Stimulated activated CD8-positive, alpha-beta memory T cell treated with anti-CD3 and anti-CD28 coated beads, Interleukin-7, amount 100 ng/mL, for 1 hour (primary cell): ENCODE data around the gene CEL.
"Not testable (repeated sequence)": the region's sequence is repeated elsewhere in the genome, so short reads cannot be mapped to it uniquely, and the experiment has no call there.

Experiments
- DNase-seq, 2 donors: peaks; one replicate each; pipeline ENCODE4 v3.0.0-alpha.2; 2020; ENCODE audit warnings: low read depth in 2 of 2

Gene CEL

DNA sequence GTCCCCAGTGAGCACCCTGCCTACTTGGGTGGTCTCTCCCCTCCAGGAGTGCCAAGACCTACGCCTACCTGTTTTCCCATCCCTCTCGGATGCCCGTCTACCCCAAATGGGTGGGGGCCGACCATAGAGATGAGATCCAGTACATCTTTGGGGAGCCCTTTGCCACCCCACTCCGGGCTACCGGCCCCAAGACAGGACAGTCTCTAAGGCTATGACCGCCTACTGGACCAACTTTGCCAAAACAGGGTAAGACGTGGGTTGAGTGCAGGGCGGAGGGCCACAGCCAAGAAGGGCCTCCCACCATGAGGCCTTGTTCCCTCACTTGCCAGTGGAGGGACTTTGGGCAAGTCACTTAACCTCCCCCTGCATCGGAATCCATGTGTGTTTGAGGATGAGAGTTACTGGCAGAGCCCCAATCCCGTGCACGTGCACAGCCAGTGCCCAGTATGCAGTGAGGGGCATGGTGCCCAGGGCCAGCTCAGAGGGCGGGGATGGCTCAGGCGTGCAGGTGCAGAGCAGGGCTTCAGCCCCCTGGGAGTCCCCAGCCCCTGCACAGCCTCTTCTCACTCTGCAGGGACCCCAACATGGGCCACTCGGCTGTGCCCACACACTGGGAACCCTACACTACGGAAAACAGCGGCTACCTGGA is 24.6 kb downstream of the CEL start:
- DNase-seq: not testable (repeated sequence)

DNA sequence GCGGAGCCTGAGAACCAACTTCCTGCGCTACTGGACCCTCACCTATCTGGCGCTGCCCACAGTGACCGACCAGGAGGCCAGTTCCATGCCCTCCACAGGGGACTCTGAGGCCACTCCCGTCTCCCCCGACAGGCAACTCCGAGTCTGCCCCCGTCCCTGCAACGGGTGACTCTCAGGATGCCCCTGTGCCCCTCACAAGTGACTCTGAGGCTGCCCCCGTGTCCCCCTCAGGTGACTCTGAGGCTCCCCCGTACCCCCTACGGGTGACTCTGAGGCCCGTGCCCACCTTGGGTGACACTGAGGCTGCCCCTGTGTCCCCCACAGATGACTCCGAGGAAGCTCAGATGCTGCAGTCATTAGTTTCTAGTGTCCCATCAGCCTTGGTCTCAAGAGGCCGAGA is 25.1 kb downstream of the CEL start:
- DNase-seq: no peak

DNA sequence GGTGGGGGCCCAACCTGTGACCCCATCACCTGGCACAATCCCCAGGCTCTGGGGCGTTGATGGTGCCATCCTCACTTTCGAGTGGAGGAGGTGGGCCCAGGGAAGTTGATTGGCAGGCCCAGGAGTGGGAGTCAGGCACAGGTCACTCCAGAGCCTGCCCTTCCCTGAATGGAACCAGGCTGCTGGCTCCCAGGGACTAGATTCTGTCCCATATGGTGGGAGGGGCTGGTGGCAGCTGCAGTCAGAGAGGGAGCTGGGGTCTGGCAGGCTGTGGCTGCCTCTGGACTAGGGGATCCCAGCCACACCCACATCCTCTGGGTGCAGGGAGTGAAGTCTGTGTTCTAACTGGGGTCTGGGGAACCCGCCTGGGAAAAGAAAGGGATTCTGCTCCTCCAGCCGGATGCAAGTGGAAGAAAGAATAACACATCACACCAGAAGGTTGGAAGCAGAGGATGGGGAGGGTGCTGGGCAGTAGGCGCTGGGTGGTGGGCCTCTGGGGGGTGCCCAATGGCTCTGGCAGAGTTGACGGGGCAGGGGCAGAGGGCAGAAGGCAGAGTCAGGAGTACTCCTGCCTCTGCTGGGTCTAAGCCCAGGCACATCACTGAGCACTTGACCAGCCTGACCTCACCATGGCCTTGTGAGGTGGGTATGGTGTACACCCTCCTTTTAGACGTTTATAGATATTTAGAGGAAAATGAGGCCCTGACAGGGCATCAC is 25.8 kb downstream of the CEL start:
- no peak for DNase-seq

DNA sequence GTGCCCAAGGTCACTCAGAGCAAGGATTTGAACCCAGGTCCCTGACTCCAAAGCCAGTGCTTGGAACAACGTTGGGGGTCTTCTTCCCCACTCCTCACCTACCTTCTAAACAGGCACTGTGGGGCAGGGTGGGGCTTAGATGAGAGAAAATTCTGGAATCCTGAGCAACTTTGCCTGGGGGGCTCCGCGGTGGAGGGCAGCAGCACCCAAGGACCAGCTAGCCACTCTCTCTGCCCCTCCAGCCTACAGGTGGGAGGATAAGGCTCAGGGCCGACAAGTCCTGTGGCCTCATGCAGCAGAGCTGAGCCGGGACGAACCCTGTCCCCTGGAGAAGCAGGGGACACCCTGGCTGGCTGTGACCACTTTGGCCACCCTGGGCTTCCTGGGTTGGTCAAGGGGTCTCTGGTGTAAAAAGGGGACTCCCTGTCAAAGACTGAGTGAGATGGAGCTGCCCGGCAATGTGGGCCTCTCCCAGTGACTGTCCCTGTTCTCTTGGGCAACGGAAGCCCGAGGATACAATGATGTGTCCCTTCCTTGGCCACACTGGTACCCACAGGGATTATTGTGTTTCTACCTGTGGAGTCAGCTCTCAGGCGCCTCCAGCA is 26.5 kb downstream of the CEL start:
- DNase-seq: no peak

DNA sequence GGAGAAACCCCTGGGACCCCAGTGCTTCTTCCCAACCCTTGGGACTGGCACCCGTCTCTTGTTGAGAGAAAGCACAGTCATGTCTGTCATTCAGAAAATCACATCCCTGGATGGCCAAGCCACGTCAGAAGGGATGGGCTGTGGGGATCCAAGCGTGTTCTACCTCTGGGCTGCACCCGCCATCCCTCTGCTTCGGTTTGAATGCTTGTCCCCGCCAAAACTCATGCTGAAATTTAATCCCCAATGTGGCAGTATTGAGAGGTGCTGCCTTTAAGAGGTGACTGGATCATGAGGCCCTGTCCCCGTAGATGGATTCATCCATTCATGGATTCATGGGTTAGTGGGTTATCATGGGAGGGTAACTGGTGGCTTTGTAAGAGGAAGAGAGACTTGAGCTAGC is 27.0 kb downstream of the CEL start:
- no peak for DNase-seq

DNA sequence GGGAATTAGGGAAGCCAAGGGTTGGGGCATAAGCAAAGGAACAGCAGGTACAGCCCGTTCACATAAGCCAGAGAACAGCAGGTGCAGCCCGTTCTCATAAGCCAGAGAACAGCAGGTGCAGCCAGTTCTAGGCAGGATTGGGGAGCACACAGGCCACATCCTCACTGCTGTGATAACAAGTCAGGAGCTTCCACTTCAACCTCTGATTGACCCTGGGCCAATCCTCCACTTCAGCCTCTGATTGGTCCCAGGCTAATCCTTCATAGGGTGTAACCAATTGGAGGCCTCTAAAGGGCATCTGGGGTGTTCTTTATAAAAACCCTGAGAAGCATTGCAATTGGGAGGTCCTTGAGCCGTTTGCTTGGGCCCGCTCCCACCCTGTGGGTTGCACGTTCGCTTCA is 27.5 kb downstream of the CEL start:
- no peak for DNase-seq

DNA sequence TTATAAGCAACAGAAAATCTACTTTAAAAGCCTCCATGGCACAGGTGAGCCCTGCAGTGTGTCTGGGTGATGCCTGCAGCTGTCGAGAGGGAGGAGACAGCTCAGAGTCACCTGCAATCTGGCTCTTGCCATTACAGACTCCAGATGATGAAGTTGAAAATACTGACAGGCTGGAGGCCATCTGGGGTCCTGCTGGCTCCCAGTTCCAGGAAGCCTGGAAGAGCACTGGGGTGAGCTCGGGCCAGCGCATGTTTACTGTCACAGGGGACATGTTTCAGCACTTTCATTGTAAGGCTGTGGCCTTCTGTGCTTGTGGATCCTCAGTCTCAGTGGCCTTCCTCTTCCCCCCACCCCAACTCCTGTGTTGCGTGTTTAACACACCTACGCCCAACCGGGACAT is 28.4 kb downstream of the CEL start:
- no peak for DNase-seq

DNA sequence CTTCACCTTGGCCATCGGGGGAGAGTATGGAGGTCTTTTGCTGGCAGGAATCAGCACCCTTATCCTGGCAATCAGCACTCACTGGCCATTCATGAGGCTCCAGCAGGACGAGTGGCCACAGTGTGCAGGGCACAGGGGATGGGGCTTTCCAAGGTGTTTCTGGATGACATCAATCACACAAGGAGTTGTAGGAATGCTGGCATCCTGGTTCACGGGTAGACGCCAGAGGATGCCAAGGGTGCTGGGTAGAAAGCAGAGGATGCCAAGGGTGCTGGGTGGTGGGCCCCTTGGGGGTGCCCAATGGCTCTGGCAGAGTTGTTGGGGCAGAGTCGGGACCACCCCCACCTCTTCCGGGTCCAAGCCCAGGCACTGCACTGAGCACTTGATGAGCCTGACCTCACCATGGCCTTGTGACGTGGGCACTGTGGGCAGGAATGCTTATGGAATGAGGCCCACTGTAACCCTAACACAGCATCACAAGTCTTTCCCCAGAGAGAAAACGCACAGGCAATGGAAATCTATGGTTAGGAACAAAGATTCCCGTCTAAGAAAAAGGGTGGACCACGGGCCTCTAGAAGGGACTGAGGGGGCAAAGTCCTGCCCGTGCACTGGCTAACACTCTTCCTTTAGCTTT is 29.1 kb downstream of the CEL start:
- no peak for DNase-seq

DNA sequence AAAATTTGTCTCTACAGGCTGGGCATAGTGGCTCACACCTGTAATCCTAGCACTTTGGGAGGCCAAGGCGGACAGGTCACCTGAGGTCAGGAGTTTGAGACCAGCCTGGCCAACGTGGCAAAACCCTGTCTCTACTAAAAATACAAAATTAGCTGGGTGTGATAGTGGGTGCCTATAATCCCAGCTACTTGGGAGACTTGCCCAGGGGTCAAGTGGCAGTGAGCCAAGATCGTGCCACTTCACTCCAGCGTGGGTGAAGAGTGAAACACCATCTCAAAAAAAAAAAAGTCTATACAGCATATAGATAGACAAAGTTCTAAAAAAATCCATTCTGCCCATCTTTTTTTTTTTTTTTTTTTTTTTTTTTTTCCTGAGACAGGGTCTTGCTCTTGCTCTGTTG is 32.6 kb downstream of the CEL start:
- DNase-seq: not testable (repeated sequence)

DNA sequence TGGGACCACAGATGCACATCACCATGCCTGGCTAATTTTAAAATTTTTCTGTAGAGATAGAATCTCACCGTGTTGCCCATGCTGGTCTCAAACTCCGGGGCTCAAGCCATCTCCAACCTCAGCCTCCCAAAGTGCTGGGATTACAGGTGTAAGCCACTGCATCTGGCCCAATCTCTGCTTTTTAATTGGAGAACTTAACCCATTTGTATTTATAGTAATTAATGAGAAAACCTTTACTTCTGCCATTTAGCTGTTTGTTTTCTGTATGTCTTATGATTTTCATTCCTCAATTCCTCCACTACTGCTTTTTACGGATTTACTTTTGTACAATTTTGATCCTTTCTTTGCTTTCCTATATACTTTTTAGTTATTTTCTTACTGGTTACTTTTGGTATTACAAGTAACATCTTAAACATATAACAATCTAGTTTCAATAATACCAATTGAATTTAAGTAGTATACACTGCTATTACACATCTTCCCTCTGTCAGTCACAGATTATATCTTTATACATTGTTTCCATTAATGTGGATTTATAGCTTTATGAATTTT is 33.1 kb downstream of the CEL start:
- no peak for DNase-seq

DNA sequence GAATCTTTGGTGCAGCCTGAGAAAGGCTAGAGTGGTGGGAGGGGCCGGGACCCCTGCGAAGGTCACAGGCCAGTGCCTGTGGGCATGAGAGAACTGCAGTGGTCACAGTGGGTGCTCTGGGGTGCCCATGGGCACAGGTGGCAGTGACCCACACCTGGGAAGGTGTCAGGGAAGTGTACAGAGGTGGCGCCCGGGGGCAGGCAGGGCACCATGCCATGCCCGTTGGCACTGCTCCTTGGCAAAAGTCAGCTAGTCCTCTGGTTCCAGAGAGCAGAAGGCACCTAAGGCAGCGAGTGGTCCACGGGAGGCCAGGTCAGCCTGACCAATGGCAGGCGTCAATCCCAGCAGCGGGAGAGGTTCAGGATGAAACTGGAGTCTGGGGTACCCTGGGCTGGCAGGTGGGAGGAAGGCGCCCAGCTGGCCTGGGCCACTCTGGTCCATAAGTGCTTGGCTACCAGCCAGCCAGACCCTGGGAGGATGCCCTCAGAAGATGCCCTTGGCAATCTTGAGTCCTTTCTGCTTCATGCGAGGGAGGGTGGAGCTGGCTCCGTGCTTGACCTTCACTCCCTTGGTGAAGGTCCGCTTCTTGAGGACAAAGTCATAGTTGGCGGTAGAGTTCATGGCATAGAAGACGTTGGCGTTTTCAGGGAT is 36.4 kb downstream of the CEL start:
- DNase-seq: no peak

DNA sequence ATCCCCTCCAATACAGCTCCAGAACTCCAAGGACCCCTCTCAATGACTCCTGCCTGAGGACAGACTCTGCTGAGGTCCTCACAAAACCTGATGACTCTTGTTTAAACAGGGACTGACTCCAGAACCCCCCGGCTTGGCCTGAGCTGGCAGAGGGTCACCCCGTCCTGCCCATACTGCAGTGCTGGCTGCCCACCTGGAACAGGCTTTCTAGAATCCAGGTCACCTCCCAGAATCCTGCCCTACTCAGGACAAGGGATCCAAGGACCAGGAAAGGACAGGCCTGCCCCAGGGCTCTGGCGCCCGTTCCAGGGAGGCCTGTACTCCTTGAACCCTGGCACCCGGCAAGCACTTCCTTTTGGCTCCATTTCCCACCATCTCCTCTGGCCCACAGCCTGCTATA is 37.1 kb downstream of the CEL start:
- DNase-seq: no peak

DNA sequence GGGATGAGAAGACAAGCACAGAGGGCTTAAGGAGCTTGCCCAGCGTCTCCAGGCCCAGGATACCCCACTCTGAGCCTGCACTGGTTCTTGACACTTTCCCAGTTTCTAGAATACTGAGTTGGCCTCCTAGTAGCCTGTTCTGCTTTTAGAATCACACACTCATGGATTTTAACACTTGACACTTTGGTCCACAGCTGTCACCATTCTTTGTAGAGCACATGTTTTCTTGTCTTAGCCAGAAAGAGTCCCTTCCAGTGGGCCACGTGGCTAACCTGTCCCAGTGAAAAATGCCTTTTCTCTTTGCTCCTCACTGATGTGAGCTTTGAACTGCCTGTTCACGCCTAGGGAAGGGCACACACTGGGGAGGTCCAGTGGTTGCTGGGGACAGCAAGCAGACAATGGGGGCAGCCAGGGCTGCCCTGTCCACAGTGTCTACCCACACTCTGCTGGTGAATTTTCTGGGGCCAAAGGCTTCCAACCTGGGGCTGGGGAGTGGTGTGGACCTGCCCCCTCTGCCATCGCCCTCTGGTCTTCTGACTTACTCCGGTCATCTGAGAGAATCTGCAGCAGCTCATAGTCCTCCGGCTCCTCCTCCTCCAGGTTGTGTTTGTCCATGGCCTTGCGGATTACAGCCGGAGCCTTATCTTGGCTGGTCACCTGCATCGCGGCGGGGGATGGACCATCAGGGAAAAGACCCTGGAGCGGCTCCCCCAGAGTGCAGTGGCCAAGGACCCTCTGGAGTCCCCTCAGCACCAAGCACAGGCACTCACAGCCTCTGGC is 38.1 kb downstream of the CEL start:
- no peak for DNase-seq

DNA sequence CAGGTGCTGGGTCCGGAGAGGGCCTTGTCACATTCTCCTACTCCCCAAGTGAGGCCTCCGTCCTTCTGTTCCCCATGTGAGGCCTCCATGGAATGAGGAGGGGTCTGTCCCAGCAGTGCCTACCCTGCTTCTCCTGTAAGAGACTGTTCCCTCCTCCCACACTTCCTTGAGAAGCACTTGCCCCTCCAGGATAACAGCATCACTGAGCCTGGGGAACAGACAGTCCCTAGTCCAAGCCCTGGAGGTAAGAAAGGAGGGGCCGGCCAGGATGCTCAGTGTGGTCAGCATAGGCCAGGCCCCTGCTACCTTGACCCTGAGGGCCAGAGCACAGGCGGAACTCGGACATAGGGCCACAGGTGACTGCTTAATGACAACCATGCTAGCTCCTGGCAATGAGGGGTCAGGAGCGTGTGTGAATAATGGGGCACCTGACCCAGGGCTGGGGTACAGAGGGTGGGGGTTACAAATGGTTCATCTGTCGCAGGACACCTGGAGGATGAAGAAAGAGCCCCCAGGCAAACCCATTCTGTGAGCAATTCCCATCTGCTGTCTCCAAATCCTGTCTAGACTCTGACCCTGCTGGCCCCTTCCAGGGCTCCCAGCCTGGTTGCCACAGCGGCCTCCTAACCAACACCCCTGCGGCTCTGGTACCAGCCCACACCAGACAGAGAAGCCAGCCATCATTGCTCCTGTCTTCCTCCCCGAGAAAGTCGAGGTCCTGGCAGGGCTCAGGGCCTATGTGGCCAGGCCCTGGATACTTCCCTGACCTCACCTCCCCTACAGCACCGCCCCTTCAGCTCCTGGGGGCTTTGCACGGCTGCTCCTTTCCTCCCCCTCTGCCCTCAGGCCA is 39.0 kb downstream of the CEL start:
- no peak for DNase-seq

DNA sequence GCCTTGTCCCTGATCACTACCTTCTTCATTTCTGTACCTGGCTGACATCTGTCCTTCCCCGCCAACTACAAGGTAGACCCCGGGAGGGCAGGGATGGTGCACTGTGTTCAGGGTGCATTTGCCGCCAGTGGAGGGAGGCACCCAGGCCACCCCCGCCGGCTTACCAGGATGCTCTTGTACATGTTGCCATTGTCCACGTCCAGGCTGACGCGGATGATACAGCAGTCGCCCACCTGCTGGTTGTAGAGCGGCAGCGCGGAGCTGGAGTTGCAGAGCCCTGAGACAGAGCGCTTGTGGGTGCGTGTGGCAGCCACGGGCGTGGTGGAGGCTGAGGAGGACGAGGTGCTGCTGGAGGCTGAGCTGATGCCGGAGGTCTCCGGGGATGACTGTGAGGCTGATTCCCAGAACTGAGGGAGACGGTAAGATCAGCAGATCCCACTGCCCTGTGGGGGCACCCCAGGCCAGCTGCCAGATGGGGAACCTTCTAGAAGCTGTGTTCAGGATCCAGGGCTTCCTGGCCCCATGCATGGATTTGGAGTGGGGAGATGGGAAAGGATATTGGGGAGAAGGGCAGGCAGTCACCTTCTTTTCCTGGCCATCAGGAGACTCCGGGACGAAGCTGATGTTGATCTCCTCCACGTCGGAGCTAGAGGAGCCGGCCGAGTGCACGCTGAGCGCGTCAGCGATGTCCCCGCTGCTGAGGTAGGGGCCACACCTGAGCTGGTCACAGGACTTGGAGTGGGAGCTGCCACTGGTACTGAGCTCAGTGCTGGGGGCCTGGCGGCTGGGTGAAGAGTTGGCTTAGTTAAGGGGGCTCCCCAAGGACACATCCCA is 39.8 kb downstream of the CEL start:
- no peak for DNase-seq

DNA sequence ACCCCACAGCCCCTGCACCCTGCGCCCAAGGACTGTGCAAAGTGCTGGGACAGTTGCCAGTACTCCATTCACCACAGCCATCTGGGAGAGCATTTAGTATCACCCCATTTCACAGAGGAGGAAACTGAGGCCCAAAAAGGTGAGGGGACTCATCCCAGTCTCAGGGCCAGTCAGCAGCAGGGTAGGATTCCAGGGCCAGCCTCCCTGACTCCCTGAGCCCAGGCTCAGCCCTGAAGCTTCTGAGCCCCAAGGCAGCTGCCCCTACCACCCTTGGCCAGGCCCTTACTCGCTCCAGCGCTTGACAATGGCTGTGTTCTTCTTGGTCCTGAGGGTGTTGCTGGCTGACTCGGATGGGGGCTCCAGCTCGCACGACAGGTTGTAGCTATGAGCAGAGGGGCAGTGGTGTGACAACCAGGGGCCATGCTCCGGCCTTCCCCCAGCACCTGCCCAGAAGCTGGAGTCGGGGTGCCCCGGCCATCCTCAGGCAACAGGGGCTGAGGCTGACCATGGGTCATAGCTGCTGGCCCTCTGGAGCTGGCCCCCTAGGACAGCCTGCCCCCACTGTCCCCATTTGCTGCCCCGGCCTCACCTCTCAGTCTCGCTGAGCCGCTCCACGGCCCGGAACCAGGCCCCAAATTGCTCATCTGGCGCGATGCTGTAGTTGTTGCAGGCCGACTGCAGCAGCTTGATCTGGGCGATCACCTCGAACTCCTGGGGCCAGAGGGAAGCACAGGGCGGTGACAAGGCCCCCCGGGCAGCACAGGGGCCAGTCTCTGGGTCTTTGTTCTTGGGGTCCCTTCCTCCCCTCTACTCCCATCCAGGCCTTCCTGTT is 40.6 kb downstream of the CEL start:
- DNase-seq: no peak

DNA sequence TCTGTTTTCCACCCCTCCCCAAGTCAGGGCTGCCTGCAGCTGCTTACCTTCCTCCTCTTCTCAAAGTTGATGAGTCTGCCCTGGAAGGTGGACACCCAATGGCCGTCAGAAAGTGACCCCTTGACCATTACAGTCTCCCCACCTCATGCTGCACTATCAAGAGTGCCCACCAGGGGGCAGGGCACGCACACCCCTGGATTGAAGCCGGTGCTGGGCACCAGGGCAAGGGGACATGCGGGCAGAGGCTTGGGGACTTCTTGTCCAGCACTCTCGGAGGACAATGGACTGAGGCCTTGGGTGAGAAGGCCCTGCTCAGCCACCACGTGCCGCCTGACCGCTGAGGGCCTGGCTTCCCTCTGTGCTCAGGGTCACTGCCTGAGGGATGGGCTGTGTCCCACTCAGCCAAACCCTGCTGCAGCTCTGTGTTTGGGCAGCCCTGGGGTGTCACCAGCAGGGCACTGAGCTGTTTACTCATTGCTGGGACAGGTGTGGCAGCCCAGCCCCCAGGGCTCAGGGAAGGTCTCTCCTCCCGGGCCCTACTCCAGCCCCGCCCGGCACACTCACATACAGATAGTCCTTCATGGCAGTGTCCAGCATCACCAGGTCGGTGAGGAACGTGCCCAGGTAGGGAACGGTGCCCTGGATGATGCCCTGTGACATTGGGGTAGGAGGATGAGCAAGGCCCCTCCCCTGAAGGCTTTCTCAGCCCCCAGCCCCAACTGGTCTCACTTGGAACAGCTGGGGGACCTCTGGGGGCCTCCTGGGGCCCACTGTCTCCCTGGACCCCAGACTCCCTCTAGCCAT is 41.6 kb downstream of the CEL start:
- no peak for DNase-seq
